22Rv1 (cell line): ENCODE results near the gene YIPF4.
"Not testable (repeated sequence)": the region's sequence is repeated elsewhere in the genome, so short reads cannot be mapped to it uniquely, and the experiment has no call there.

Experiments used
- H3K27ac ChIP-seq: fragments of 450-650 bp; 2 replicates; pipeline ENCODE4 v1.5.1; 2017
- ZFX ChIP-seq: fragments of 450-650 bp; IDR thresholded peaks from 2 replicates; pipeline ENCODE4 v1.6.1; 2017; ENCODE audit warnings: antibody characterized with exemption, borderline replicate concordance
- TF ChIP-seq, protein P1 (sequence below): fragments of 450-650 bp; IDR thresholded peaks from 2 replicates; pipeline ENCODE4 v1.5.1; 2017; ENCODE audit warnings: mild to moderate bottlenecking

Gene YIPF4

GRCh38 chr2:32262105-32262504 lies 15.6 kb upstream of the YIPF4 start:
- TF ChIP-seq, protein P1, sequence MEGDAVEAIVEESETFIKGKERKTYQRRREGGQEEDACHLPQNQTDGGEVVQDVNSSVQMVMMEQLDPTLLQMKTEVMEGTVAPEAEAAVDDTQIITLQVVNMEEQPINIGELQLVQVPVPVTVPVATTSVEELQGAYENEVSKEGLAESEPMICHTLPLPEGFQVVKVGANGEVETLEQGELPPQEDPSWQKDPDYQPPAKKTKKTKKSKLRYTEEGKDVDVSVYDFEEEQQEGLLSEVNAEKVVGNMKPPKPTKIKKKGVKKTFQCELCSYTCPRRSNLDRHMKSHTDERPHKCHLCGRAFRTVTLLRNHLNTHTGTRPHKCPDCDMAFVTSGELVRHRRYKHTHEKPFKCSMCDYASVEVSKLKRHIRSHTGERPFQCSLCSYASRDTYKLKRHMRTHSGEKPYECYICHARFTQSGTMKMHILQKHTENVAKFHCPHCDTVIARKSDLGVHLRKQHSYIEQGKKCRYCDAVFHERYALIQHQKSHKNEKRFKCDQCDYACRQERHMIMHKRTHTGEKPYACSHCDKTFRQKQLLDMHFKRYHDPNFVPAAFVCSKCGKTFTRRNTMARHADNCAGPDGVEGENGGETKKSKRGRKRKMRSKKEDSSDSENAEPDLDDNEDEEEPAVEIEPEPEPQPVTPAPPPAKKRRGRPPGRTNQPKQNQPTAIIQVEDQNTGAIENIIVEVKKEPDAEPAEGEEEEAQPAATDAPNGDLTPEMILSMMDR, result no peak
- no peak for TF ChIP-seq ZFX

GRCh38 chr2:32264422-32265105 lies 13.1 kb upstream of the YIPF4 start, which contains the start of gene NLRC4:
TSS of gene NLRC4 (minus strand) at chr2:32264886. CDS start at chr2:32256775, 8,111 bp downstream.
- no peak within 1 kb of the TSS for H3K27ac ChIP-seq
- no peak for TF ChIP-seq ZFX
- TF ChIP-seq, protein P1, result no peak

More at GRCh38 chr2:32262105-32262504, 15.6 kb upstream of the YIPF4 start:
- H3K27ac ChIP-seq, result no peak overlapping the region

DNA sequence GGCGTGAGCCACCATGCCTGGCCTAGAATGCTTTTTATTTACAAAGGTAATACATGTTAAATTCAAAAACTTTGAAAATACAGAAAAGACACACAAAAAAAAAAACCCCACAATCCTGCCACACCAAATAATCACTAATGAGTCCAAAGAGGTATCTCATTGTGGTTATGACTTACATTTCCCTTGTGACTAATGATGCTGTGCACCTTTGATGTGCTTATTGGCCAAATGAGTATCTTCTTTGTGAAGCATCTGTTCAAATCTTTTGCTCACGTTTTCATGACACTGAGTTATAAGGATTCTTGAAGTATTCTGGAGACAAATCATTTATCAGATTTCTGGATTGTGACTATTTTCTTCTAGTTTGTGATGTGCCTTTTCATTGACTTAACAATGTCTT lies 6.6 kb upstream of the YIPF4 start:
- H3K27ac ChIP-seq, result no peak overlapping the region

DNA sequence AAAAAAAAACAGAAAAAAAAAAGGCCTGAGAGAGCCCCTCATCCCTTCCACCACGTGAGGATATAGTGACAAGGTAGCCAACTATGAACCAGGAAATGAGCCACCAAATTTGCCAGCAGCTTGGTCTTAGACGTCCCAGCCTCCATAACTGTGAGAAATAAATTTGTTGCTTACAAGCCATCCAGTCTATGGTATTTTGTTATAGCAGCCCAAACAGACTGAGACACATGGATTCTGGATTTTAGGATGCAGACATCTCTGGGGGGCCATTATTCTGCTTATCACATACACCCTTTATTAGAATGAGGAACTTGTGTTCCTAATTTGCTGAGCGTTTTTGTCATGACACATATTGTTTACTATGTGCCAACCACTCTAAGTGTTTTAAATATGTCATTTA lies 5.4 kb upstream of the YIPF4 start:
- no peak overlapping the region for H3K27ac ChIP-seq
- TF ChIP-seq, protein P1, result no peak
- no peak for TF ChIP-seq ZFX

More for the DNA sequence above, 6.6 kb upstream of the YIPF4 start:
- no peak for TF ChIP-seq ZFX
- TF ChIP-seq, protein P1, result no peak

- no peak overlapping the region for H3K27ac ChIP-seq
- TF ChIP-seq, protein P1, result no peak
- no peak for TF ChIP-seq ZFX
Observed at GRCh38 chr2:32274289-32274688, 3.4 kb upstream of the YIPF4 start.

GRCh38 chr2:32275790-32276189 lies 1.9 kb upstream of the YIPF4 start:
- H3K27ac ChIP-seq, result not testable (repeated sequence)

- TF ChIP-seq ZFX, result no peak
- TF ChIP-seq, protein P1, result no peak
- H3K27ac ChIP-seq, result peak overlapping the region; percentile 58
Observed at GRCh38 chr2:32277363-32277673, 386 bp upstream of the YIPF4 start.

GRCh38 chr2:32278478-32278853 lies 762 bp downstream of the YIPF4 start:
- TF ChIP-seq ZFX, result no peak
- TF ChIP-seq, protein P1, result no peak
- H3K27ac ChIP-seq, result peak overlapping the region; percentile 58
